Smooth muscle cell (in vitro differentiated cells): ENCODE results near the gene PLS1. TPM values are rescaled to one million over a fixed set of nuclear protein-coding genes. Genes with fewer than 3 reads are reported as not detected.
"Not testable (repeated sequence)": the region's sequence is repeated elsewhere in the genome, so short reads cannot be mapped to it uniquely, and the experiment has no call there.

ENCODE experiments used
- DNase-seq: peaks from one replicate; lab custom pipeline; 2025; ENCODE audit not compliant: unreplicated experiment; lab: John Stamatoyannopoulos, UW
- H2AFZ ChIP-seq: fragments of 200-600 bp; sonication (generic); 2 replicates; pipeline ENCODE4 v1.6.0; 2016; ENCODE audit warnings: antibody characterized with exemption, low read depth, mild to moderate bottlenecking
- H3F3A ChIP-seq: fragments of 200-600 bp; sonication (generic); 2 replicates; pipeline ENCODE4 v1.6.0; 2017; ENCODE audit warnings: antibody characterized with exemption, low read depth
- H3K27ac ChIP-seq: fragments of 200-600 bp; sonication (generic); 2 replicates; pipeline ENCODE4 v1.5.1; 2016; ENCODE audit warnings: low read depth, mild to moderate bottlenecking
- H3K27me3 ChIP-seq: fragments of 200-600 bp; sonication (generic); 2 replicates; pipeline ENCODE4 v1.6.1; 2016; ENCODE audit warnings: low read depth, mild to moderate bottlenecking
- H3K36me3 ChIP-seq: fragments of 200-600 bp; sonication (generic); 2 replicates; pipeline ENCODE4 v1.5.1; 2016; ENCODE audit warnings: low read depth
- H3K4me1 ChIP-seq: fragments of 200-600 bp; sonication (generic); 2 replicates; pipeline ENCODE4 v1.5.1; 2016; ENCODE audit warnings: low read depth
- H3K4me2 ChIP-seq: fragments of 200-600 bp; sonication (generic); 2 replicates; pipeline ENCODE4 v1.6.0; 2016; ENCODE audit warnings: mild to moderate bottlenecking
- H3K4me3 ChIP-seq: fragments of 200-600 bp; sonication (generic); 2 replicates; pipeline ENCODE4 v1.5.1; 2016; ENCODE audit warnings: mild to moderate bottlenecking
- H3K79me2 ChIP-seq: fragments of 200-600 bp; sonication (generic); 2 replicates; pipeline ENCODE4 v1.6.0; 2016; ENCODE audit warnings: low read depth, mild to moderate bottlenecking
- H3K9ac ChIP-seq: fragments of 200-600 bp; sonication (generic); 2 replicates; pipeline ENCODE4 v1.6.0; 2016; ENCODE audit warnings: low read depth
- H3K9me3 ChIP-seq: fragments of 200-600 bp; sonication (generic); replicated peaks from 2 replicates; pipeline ENCODE4 v1.5.1; 2016; ENCODE audit warnings: low read depth
- H4K20me1 ChIP-seq: fragments of 200-600 bp; sonication (generic); 2 replicates; pipeline ENCODE4 v1.6.0; 2016; ENCODE audit warnings: low read depth
- CTCF ChIP-seq: fragments of 200-600 bp; sonication (generic); IDR thresholded peaks from 2 replicates; pipeline ENCODE4 v1.5.1; 2017; ENCODE audit warnings: borderline replicate concordance, mild to moderate bottlenecking, antibody characterized with exemption; ENCODE audit not compliant: insufficient read depth, poor library complexity, severe bottlenecking
- WGBS: methylation state at CpG from one replicate; pipeline ENCODE4 v1.1.7; 2016; ENCODE audit warnings: low lambda C conversion rate; 5-methylcytosine and 5-hydroxymethylcytosine counted together
- polyA plus RNA-seq: library from polyadenylated mRNA; unstranded; fragments of >200 nt; fragmentation: Nextera tagmentation; extraction: Ambion mirVana; gene quantifications from 2 replicates; pipeline ENCODE4 v1.2.1, GENCODE V29; 2016
- total RNA-seq: library from RNA; depleted of rRNA; stranded (reverse); fragments of >200 nt; gene quantifications from 2 replicates; pipeline ENCODE4 v1.2.3, GENCODE V29; 2014

The PLS1 gene
- total and polyA plus RNA-seq, 2 experiments from 2014 or later: 1.9 to 3.1 TPM

GRCh38 chr3:142560118-142560517, 36.1 kb upstream of the PLS1 start:
- H3F3A ChIP-seq: no peaks in the 10 kb centered on the region
- no peaks in the 10 kb centered on the region for H4K20me1 ChIP-seq
- H3K36me3 ChIP-seq: peaks cover 23% of the 10 kb centered on the region
- no peaks in the 10 kb centered on the region for H3K79me2 ChIP-seq
- H2AFZ ChIP-seq: no peak overlapping the region
- no peak for DNase-seq
- no peak for TF ChIP-seq CTCF
- H3K27ac ChIP-seq: no peak overlapping the region
- no peak overlapping the region for H3K4me3 ChIP-seq
- H3K4me2 ChIP-seq: no peak overlapping the region
- H3K9ac ChIP-seq: no peak overlapping the region
- H3K27me3 ChIP-seq: no peaks in the 10 kb centered on the region
- H3K4me1 ChIP-seq: no peaks in the 10 kb centered on the region
- H3K9me3 ChIP-seq: no peaks in the 10 kb centered on the region

GRCh38 chr3:142563496-142563997, 32.6 kb upstream of the PLS1 start:
- 94% methylated on average over 4 of the region's 4 CpGs for WGBS
- no peaks in the 10 kb centered on the region for H3K27me3 ChIP-seq
- no peaks in the 10 kb centered on the region for H3K9me3 ChIP-seq
- no peak overlapping the region for H3K27ac ChIP-seq
- no peaks in the 10 kb centered on the region for H3K79me2 ChIP-seq
- H3K4me2 ChIP-seq: no peak overlapping the region
- no peaks in the 10 kb centered on the region for H4K20me1 ChIP-seq
- no peak overlapping the region for H2AFZ ChIP-seq
- H3K4me1 ChIP-seq: no peaks in the 10 kb centered on the region
- peaks cover 19% of the 10 kb centered on the region for H3K36me3 ChIP-seq
- no peak overlapping the region for H3K4me3 ChIP-seq
- no peaks in the 10 kb centered on the region for H3F3A ChIP-seq
- H3K9ac ChIP-seq: no peak overlapping the region
- TF ChIP-seq CTCF: no peak
- no peak for DNase-seq

- H4K20me1 ChIP-seq: no peaks in the 10 kb centered on the region
- no peak overlapping the region for H3K9ac ChIP-seq
- no peak overlapping the region for H3K27ac ChIP-seq
- H3K27me3 ChIP-seq: no peaks in the 10 kb centered on the region
- no peak overlapping the region for H2AFZ ChIP-seq
- H3K9me3 ChIP-seq: no peaks in the 10 kb centered on the region
- no peaks in the 10 kb centered on the region for H3F3A ChIP-seq
- H3K36me3 ChIP-seq: peaks cover 15% of the 10 kb centered on the region
- H3K4me1 ChIP-seq: no peaks in the 10 kb centered on the region
- H3K4me2 ChIP-seq: no peak overlapping the region
- DNase-seq: no peak
- H3K79me2 ChIP-seq: no peaks in the 10 kb centered on the region
- no peak overlapping the region for H3K4me3 ChIP-seq
- WGBS: 98% methylated on average over 3 of the region's 3 CpGs
- TF ChIP-seq CTCF: no peak
These were observed 30.1 kb upstream of the PLS1 start for GRCh38 chr3:142566096-142566495.

- Histone ChIP-seq H3K9me3 (no peaks in the 10 kb centered on the region), H3K27me3 (no peaks in the 10 kb centered on the region), H2AFZ (no peak overlapping the region), H3K4me1 (no peaks in the 10 kb centered on the region), H3K4me2 (no peak overlapping the region), H3K36me3 (peaks cover 10% of the 10 kb centered on the region), H3K27ac (no peak overlapping the region), H3K4me3 (no peak overlapping the region), H4K20me1 (peaks cover 7% of the 10 kb centered on the region), H3K9ac (no peak overlapping the region), H3K79me2 (peaks cover 8% of the 10 kb centered on the region), H3F3A (no peaks in the 10 kb centered on the region)
- DNase-seq: no peak
- WGBS: 89% methylated on average over 17 of the region's 21 CpGs
- no peak for TF ChIP-seq CTCF
These were observed 27.7 kb upstream of the PLS1 start for GRCh38 chr3:142568393-142569017.

GRCh38 chr3:142569422-142569821, 26.8 kb upstream of the PLS1 start:
- H3K9ac ChIP-seq, H3K27ac ChIP-seq, H3K9me3 ChIP-seq, H3K4me1 ChIP-seq, H3K4me3 ChIP-seq, H3K27me3 ChIP-seq, H3F3A ChIP-seq, H3K36me3 ChIP-seq, H2AFZ ChIP-seq, DNase-seq, H4K20me1 ChIP-seq, H3K4me2 ChIP-seq: not testable (repeated sequence)
- 50% methylated on average over 3 of the region's 3 CpGs for WGBS
- peaks cover 14% of the 10 kb centered on the region for H3K79me2 ChIP-seq
